ENCODE results near the gene MYCBP2.

MYCBP2 gene

GRCh38 chr13:77185721-77186120, 141.2 kb downstream of the MYCBP2 start:
- no peak for DNase-seq

DNA sequence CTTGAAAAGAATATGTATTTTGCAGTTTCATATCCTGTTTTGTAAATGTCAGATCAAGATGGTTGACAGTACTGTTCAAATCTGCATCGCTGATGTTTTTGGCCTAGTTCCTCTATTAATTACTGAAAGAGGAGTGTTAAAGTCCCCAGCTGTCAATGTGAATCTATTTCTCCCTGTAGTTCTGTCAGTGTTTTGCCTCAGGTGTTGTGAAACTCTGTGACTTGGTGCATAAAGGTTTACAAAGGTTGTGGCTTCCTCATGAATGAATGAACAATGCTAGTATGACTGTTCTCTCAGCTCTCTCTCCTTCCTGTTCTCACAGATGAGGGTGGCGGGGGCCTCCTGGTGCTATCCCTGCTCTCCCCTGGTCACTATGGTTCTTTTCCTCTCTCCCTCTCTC, 142.4 kb downstream of the MYCBP2 start:
- DNase-seq = no peak

DNA sequence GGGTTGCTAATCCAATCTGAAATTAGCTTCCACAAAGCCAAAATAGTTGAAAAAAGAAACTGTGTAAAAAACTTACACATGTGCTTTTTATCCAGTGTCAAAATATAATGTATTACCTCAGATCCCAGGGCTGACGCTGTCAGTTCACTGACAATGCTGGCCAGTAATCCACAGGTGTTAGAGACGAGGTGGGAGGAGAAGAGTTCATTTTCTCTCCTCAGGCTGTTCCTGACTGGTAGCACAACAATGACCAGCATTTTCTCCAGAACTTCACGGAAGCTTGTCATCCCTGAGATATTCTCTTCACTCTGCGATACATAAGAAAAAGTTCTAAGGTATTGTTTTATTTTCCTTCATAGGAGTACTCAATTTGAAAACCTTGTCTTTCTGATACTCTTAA, 146.9 kb downstream of the MYCBP2 start:
- DNase-seq = no peak

DNA sequence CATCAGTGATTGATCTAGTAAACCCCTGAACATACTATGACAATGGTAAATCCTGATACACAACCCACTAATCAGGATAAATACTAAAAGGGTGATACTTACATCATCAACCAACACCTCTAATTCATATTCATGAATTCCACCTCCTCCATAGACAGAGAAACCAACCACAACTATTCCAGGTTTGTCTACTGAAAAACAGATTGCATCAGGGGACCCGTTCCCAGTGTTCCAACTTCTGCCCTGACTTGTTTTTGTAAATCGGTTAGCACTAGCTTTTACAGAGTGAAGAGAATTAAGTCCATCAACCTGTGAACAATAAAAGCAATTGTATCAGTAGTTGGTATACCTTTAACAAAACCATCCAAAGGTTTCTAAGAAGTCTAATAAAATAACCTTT, 149.2 kb downstream of the MYCBP2 start:
- DNase-seq = no peak

GRCh38 chr13:77176350-77176749, 150.5 kb downstream of the MYCBP2 start:
- DNase-seq = no peak

DNA sequence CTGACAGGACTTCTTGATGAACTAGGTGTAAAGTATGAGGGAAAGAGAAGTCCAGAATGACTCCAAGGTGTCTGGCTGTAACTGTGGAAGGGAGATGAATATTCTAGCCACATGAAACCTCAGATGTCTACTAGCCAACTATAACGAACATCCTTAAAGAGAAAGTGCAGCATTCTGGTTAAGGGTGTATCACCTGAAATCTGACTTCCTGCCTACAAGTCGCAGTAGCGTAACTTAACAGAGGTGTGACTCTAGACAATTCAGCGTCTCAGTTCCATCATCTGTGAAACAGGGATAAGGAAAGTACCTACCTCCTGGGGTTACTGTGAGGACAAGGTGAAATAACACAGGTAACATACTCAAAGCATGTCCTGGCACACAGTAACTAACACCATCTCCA, 154.2 kb downstream of the MYCBP2 start:
- no peak for DNase-seq

DNA sequence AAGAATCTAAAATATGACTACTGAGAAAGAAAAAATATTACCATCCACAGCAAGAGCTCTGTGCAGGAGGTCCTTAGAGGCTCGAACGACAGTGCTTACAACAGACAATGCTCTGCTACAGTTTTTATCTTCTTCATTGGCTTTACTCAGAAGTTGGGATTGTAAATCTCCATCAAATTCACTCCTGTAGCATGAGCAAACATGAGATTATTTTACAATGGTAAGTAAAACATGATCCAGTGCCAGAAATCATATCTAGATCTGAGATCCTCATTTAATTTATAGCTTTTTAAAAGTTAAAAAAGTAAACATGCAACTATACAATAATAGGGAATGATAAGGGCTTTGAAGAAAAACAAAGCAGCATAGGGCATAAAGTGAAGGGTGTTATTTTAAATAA, 155.4 kb downstream of the MYCBP2 start:
- DNase-seq = no peak

- no peak for DNase-seq
These were observed 158.7 kb downstream of the MYCBP2 start for GRCh38 chr13:77168237-77168636.

DNA sequence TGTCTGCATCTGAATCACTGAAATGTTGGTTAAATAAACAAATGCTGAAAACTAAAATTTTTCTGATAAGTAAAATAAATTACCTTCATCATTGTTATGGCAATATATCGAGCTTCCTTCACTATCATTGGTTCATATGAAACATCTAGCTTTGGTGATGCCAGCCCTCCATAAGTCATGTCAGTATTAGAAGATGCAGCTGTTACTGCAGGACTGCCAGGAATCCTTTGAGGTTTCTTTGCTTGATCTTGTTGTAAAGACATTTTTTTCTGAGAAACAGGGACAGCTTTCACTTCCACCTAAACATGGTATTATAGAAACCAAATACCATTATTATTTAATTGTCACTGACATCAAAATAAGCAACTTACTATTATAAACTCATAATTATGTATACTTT, 176.2 kb downstream of the MYCBP2 start:
- no peak for DNase-seq

DNA sequence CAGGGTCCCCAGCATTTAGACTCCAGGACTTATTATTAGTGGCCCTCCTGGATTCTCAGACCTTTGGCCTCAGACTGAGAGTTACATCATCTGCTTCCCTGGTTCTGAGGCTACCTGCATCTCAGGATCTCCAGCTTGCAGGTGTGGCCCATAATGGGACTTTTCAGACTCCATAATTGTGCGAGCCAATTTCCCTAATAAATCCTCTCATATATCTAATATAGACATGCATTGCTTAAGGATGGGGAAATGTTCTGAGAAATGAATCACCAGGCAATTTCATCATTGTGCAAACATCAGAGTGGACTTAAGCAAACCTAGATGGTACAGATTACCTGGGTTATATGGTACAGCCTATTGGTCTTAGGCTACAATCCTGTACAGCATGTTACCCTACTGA, 183.5 kb downstream of the MYCBP2 start:
- no peak for DNase-seq

GRCh38 chr13:77139306-77139705, 187.6 kb downstream of the MYCBP2 start:
- DNase-seq = no peak

- no peak for DNase-seq
These were observed 188.1 kb downstream of the MYCBP2 start for GRCh38 chr13:77138813-77139212.

- DNase-seq = no peak
These were observed 189.9 kb downstream of the MYCBP2 start for GRCh38 chr13:77136902-77137420.

GRCh38 chr13:77124423-77124822, 202.5 kb downstream of the MYCBP2 start:
- no peak for DNase-seq

DNA sequence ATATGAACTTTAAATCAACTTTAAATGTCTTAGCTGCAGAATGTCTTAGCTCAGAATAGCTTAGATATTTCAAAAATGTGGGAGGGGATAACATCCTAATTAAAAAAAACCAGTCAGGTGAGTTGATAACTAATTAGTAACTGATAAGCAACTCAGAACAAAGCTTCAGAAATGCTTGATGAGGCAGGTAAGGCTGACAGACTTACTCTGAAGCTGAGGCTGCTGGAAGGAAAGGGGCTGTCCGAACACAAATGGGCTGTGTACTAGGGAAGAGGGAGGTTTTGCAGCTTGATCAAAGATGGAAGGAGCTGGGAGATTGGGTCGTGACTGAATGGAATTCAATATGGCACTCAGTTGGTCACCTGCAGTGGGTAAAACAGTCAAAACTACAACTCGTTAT, 208.8 kb downstream of the MYCBP2 start:
- no peak for DNase-seq

DNA sequence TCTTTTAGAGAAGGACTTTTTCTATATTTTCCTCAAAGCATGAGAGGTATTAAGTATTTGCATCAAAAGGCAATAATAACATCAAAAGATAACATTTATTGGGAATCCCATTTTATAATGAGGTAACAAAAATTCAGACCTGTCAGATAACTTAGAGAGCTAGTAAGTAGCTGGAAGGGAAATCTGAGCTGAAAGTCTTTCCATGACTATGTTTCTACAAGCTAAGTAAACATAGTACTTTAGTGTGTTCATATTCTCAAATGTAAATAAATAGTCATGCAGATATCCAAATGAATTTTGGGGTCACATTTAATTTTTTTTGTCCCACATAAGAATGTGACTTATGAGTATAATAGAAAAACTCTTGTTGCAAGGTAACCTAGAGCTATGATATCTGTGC, 212.6 kb downstream of the MYCBP2 start:
- no peak for DNase-seq

DNA sequence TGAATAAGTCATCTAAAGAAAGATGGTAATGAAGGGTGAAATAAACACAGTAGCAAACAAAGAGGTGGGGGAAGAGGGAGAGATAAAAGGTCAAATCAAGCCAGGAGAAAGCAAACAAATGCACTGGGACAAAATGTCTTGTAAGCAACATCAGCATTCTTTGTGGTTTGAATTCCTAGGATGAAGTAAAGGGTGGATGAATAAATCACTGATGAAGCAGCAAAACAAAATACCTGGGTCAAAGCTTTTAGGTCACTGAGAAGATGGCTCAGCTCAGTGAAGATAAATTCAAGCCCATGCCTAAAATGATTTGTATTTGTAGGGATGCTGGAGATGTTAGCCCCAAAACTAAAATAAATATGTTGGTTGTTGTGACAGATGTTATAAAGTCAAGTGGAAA, 213.4 kb downstream of the MYCBP2 start:
- DNase-seq = no peak

DNA sequence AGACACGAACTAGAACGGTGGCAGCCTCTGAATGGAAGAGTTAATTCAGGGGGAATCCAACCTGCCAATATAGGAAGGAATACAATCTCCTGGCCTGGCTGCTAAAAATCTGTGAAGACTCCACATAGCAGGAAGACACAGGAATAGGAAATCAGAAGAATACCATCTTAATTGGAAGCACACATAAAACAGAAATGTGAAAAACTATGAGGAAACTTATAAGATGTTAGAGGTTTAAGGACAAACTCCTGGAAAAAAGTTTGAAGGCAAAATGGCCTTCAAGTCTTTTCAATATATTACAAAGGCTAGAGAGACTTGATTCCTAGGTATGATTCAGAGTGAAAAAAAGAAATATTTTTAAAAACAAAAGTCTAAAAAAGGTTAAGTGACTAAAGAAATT, 221.8 kb downstream of the MYCBP2 start:
- no peak for DNase-seq

DNA sequence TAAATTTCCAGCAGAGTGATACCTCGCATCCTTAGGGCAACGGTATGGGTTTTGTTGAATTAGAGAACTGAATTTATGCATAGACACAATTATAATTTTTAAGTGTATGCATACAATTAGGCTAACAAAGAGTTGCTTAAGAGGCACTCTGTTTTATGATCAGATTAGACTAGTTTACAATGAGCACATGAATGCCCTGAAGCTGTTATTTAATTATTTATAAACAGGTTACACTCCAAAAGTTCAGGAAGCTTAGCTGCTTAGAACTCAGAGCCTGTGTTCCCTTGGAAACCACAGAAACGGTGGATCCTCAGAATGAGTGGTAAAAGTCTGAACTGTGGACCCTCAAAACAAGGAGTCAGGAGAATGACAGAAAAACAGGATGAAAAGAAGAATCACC, 227.5 kb downstream of the MYCBP2 start:
- no peak for DNase-seq

DNA sequence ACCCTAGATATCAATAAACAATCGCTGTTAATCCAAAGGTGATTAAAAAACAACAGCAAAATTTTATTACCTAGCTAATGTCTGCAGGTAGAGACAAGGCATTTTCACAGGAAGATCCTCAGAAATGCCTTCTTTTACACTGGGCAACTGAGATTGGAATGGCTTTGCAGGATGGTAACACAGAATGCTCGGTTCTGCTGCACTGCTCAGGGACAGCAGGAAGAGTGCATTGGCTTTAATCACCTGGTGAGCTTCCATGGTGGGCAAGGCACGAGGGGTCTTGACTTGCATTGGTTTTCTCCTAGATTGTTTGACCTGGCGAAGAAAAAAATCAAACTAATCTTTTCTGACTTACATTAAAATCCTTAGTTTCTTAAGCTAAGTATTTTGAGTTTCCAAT, 231.6 kb downstream of the MYCBP2 start:
- DNase-seq = no peak

GRCh38 chr13:77094773-77095172, 232.1 kb downstream of the MYCBP2 start:
- DNase-seq = no peak

DNA sequence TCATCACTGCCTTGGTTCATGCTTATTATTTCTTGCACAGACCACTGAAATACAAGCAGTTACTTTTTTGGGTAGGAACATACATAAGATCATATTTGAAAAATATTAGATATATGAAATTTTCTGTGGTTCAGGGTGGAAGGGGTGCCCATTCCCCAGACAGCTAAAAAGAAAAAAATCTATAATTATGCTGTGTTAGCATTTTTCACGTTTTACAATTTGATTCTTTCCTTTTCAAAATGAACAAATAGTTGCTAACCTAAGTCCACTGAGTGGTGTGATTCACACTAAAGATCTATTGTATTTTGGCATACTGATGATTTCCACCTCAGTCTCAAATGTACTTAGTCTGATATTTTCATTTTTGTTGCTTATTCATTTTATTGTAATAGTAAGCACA, 233.2 kb downstream of the MYCBP2 start:
- DNase-seq = no peak

GRCh38 chr13:77084755-77085154, 242.1 kb downstream of the MYCBP2 start:
- no peak for DNase-seq

- no peak for DNase-seq
These were observed 246.9 kb downstream of the MYCBP2 start for GRCh38 chr13:77079902-77080413.

DNA sequence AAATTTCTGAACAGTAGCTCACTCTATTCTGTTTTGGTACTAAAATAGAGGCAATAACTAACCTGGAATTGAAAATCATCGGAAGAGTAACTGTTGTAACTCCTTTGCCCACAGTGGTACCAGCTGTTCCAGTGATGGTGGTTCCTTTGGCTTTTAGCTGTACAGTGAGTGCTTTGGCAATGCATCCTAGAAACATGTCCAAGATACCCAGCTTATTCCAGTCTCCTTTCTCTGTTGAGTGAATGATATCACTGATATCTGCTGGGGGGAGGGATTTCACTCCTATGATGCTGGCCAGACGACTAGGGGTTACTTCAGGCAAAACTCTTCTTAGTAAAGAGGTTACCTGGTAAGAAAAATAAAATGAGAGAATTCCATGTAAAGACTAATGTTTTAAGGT, 259.4 kb downstream of the MYCBP2 start:
- no peak for DNase-seq
